PC-9 (cell line): ENCODE measurements around the gene LIN52. TPM values are rescaled to one million over a fixed set of nuclear protein-coding genes. Genes with fewer than 3 reads are reported as not detected.

ENCODE experiments used
- BruUV-seq: library from RNA; stranded (reverse); fragments of 400-500 nt; replicated peaks from 2 replicates; lab custom pipeline; 2021; lab: Mats Ljungman, UMichigan
- CTCF ChIA-PET: fragments of 300-600 bp; sonication (Branson Sonifier 250); formaldehyde crosslinking; loops from one replicate; lab custom pipeline; 2022; ENCODE audit warnings: antibody characterized with exemption; lab: Charles Lee
- POLR2A ChIA-PET: fragments of 300-600 bp; sonication (Branson Sonifier 250); formaldehyde crosslinking; loops from one replicate; lab custom pipeline; 2022; ENCODE audit warnings: antibody characterized with exemption; ENCODE audit not compliant: unreplicated experiment; lab: Charles Lee
- DNase-seq, 2 experiments: peaks; one replicate each; pipeline versions ENCODE4 v3.0.0 to v3.0.0-alpha.2; 2015 to 2022; ENCODE audit warnings: mixed read lengths in 1 of 2
- H2AFZ ChIP-seq: fragments of 200-600 bp; sonication (generic); 2 replicates; pipeline ENCODE4 v1.8.1; 2017; ENCODE audit warnings: antibody characterized with exemption
- H3F3A ChIP-seq: fragments of 200-600 bp; sonication (generic); 2 replicates; pipeline ENCODE4 v1.8.1; 2017; ENCODE audit warnings: antibody characterized with exemption, mild to moderate bottlenecking, low read depth; ENCODE audit not compliant: insufficient read depth
- H3K27ac ChIP-seq: fragments of 200-600 bp; sonication (generic); 2 replicates; pipeline ENCODE4 v1.6.1; 2016; ENCODE audit warnings: mixed run types
- H3K27me3 ChIP-seq: fragments of 200-600 bp; sonication (generic); 2 replicates; pipeline ENCODE4 v1.6.1; 2016; ENCODE audit warnings: low read depth, mixed run types; ENCODE audit not compliant: insufficient read depth
- H3K36me3 ChIP-seq: fragments of 200-600 bp; sonication (generic); 2 replicates; pipeline ENCODE4 v1.6.1; 2016; ENCODE audit warnings: low read depth, mixed run types
- H3K4me1 ChIP-seq: fragments of 200-600 bp; sonication (generic); replicated peaks from 2 replicates; pipeline ENCODE4 v1.6.1; 2016; ENCODE audit warnings: mixed run types; ENCODE audit not compliant: insufficient read depth
- H3K4me2 ChIP-seq: fragments of 200-600 bp; sonication (generic); 2 replicates; pipeline ENCODE4 v1.6.1; 2017; ENCODE audit warnings: mixed run types
- H3K4me3 ChIP-seq: fragments of 200-600 bp; sonication (generic); 2 replicates; pipeline ENCODE4 v1.6.1; 2016; ENCODE audit warnings: mixed run types
- H3K79me2 ChIP-seq: fragments of 200-600 bp; sonication (generic); 2 replicates; pipeline ENCODE4 v1.6.1; 2017; ENCODE audit warnings: low read depth, mixed run types
- H3K9me2 ChIP-seq: fragments of 200-600 bp; sonication (generic); 2 replicates; pipeline ENCODE4 v1.8.1; 2017; ENCODE audit warnings: mild to moderate bottlenecking; ENCODE audit not compliant: insufficient read depth
- H3K9me3 ChIP-seq: fragments of 200-600 bp; sonication (generic); 2 replicates; pipeline ENCODE4 v1.8.1; 2016; ENCODE audit warnings: low read depth; ENCODE audit not compliant: insufficient read depth
- H4K20me1 ChIP-seq: fragments of 200-600 bp; sonication (generic); 2 replicates; pipeline ENCODE4 v1.8.1; 2017; ENCODE audit not compliant: insufficient read depth
- CTCF ChIP-seq: fragments of 200-600 bp; sonication (generic); conservative IDR thresholded peaks from 2 replicates; pipeline ENCODE4 v1.6.1; 2017; ENCODE audit warnings: mixed run types, antibody characterized with exemption, mild to moderate bottlenecking, moderate library complexity
- EZH2 ChIP-seq: fragments of 200-600 bp; sonication (generic); IDR thresholded peaks from 2 replicates; pipeline ENCODE4 v1.8.0; 2017; ENCODE audit warnings: antibody characterized with exemption, low read depth
- intact Hi-C: fragments of 100-400 bp; cut with micrococcal nuclease; formaldehyde crosslinking; loops from one replicate; pipeline ENCODE4 v1.10.0; 2022; ENCODE audit not compliant: unreplicated experiment
- total RNA-seq: library from RNA; stranded (reverse); gene quantifications from 2 replicates; pipeline ENCODE4 v1.2.3, GENCODE V29; 2021

The LIN52 gene
- total RNA-seq, 1 experiment from 2014 or later: 18.8 TPM

- no TSS peak for BruUV-seq
Measured at GRCh38 chr14:74134484-74134883, 49.7 kb downstream of the LIN52 start.

GRCh38 chr14:74135426-74135825 lies 50.7 kb downstream of the LIN52 start:
- intact Hi-C loops: no loop called here
- Histone ChIP-seq H3K9me2 (no peaks in the 10 kb centered on the region), H3K4me2 (no peak overlapping the region), H3K4me3 (no peak overlapping the region), H4K20me1 (0 out of 2 replicates have a peak, but pooled peaks cover 4% of the 10 kb centered on the region), H3K9me3 (no peaks in the 10 kb centered on the region), H2AFZ (no peak overlapping the region), H3K4me1 (no peaks in the 10 kb centered on the region), H3K27me3 (no peaks in the 10 kb centered on the region), H3K36me3 (no peaks in the 10 kb centered on the region), H3K79me2 (no peaks in the 10 kb centered on the region), H3K27ac (no peak overlapping the region), H3F3A (peaks cover 8% of the 10 kb centered on the region; the same call in 1 of the 2 replicates)
- POLR2A ChIA-PET: interaction anchor here (0.6 kb wide), 1 partner anchor 149 kb away, joined by 4 read pairs; no protein-coding TSS in a partner anchor
- BruUV-seq: no TSS peak
- DNase-seq: peak in 1 of 2 experiments; percentile 78
- CTCF ChIA-PET: no interaction called here
- TF ChIP-seq EZH2 (no peak), CTCF (no peak)

More at GRCh38 chr14:74134484-74134883, 49.7 kb downstream of the LIN52 start:
- no peaks in the 10 kb centered on the region for H3K4me1 ChIP-seq
- no peak overlapping the region for H2AFZ ChIP-seq
- no peaks in the 10 kb centered on the region for H3K9me2 ChIP-seq
- H3K79me2 ChIP-seq: no peaks in the 10 kb centered on the region
- H3K9me3 ChIP-seq: no peaks in the 10 kb centered on the region
- TF ChIP-seq EZH2 (no peak), CTCF (no peak)
- peaks cover 8% of the 10 kb centered on the region; the same call in 1 of the 2 replicates for H3F3A ChIP-seq
- intact Hi-C loops: no loop called here
- no peaks in the 10 kb centered on the region for H3K27me3 ChIP-seq
- H3K4me2 ChIP-seq: no peak overlapping the region
- H3K36me3 ChIP-seq: no peaks in the 10 kb centered on the region
- CTCF ChIA-PET: no interaction called here
- H3K27ac ChIP-seq: no peak overlapping the region
- DNase-seq: no peak
- POLR2A ChIA-PET: no interaction called here
- H3K4me3 ChIP-seq: no peak overlapping the region
- 0 out of 2 replicates have a peak, but pooled peaks cover 4% of the 10 kb centered on the region for H4K20me1 ChIP-seq

GRCh38 chr14:74140374-74140850 lies 55.7 kb downstream of the LIN52 start:
- BruUV-seq: no TSS peak
- DNase-seq: no peak
- no peaks in the 10 kb centered on the region for H3K36me3 ChIP-seq
- H3F3A ChIP-seq: peaks cover 8% of the 10 kb centered on the region; the same call in 1 of the 2 replicates
- H2AFZ ChIP-seq: no peak overlapping the region
- no peaks in the 10 kb centered on the region for H3K9me2 ChIP-seq
- H3K4me2 ChIP-seq: no peak overlapping the region
- intact Hi-C loops: no loop called here
- no peak overlapping the region for H3K4me3 ChIP-seq
- no peaks in the 10 kb centered on the region for H3K4me1 ChIP-seq
- H4K20me1 ChIP-seq: 0 out of 2 replicates have a peak, but pooled peaks cover 10% of the 10 kb centered on the region
- TF ChIP-seq CTCF: no peak
- TF ChIP-seq EZH2: no peak
- no peaks in the 10 kb centered on the region for H3K9me3 ChIP-seq
- H3K27me3 ChIP-seq: no peaks in the 10 kb centered on the region
- ChIA-PET CTCF (no interaction called here), POLR2A (interaction anchor here (0.6 to 0.7 kb wide), 2 partner anchors 90 to 497 kb away, joined by 5 to 8 read pairs; no protein-coding TSS in a partner anchor)
- H3K27ac ChIP-seq: no peak overlapping the region
- no peaks in the 10 kb centered on the region for H3K79me2 ChIP-seq
